MM.1S (cell line): ENCODE data around the gene PRKCB.

Experiments used
- DNase-seq: peaks from one replicate; pipeline ENCODE4 v3.0.0-alpha.2; 2015
- H2AFZ ChIP-seq: fragments of 300-600 bp; sonication (generic); 2 replicates; pipeline ENCODE4 v1.6.0; 2016; ENCODE audit warnings: antibody characterized with exemption, low read length
- H3F3A ChIP-seq: fragments of 300-600 bp; sonication (generic); 2 replicates; pipeline ENCODE4 v1.6.1; 2016; ENCODE audit warnings: mild to moderate bottlenecking, antibody characterized with exemption, low read length, moderate library complexity, mixed read lengths; ENCODE audit not compliant: insufficient read depth
- H3K27ac ChIP-seq: fragments of 300-600 bp; sonication (generic); 2 replicates; pipeline ENCODE4 v1.5.1; 2016; ENCODE audit warnings: mild to moderate bottlenecking, low read length
- H3K27me3 ChIP-seq: fragments of 300-600 bp; sonication (generic); replicated peaks from 2 replicates; pipeline ENCODE4 v1.6.0; 2016; ENCODE audit warnings: low read length; ENCODE audit not compliant: insufficient read depth
- H3K36me3 ChIP-seq: fragments of 300-600 bp; sonication (generic); replicated peaks from 2 replicates; pipeline ENCODE4 v1.6.1; 2016; ENCODE audit warnings: mild to moderate bottlenecking, low read length, mixed read lengths; ENCODE audit not compliant: insufficient read depth
- H3K4me1 ChIP-seq: fragments of 300-600 bp; sonication (generic); 2 replicates; pipeline ENCODE4 v1.6.1; 2016; ENCODE audit warnings: low read length, mixed read lengths
- H3K4me2 ChIP-seq: fragments of 300-600 bp; sonication (generic); 2 replicates; pipeline ENCODE4 v1.6.0; 2016; ENCODE audit warnings: low read depth, low read length
- H3K4me3 ChIP-seq: fragments of 300-600 bp; sonication (generic); 2 replicates; pipeline ENCODE4 v1.5.1; 2016; ENCODE audit warnings: low read length, mixed read lengths
- H3K79me2 ChIP-seq: fragments of 300-600 bp; sonication (generic); 2 replicates; pipeline ENCODE4 v1.6.1; 2016; ENCODE audit warnings: mixed run types, low read length, mixed read lengths
- H3K9ac ChIP-seq: fragments of 300-600 bp; sonication (generic); 2 replicates; pipeline ENCODE4 v1.6.1; 2016; ENCODE audit warnings: low read length, mixed read lengths
- H3K9me2 ChIP-seq: fragments of 300-600 bp; sonication (generic); replicated peaks from 2 replicates; pipeline ENCODE4 v1.6.1; 2016; ENCODE audit warnings: mild to moderate bottlenecking, low read length, mixed read lengths; ENCODE audit not compliant: insufficient read depth
- H3K9me3 ChIP-seq: fragments of 300-600 bp; sonication (generic); replicated peaks from 2 replicates; pipeline ENCODE4 v1.6.1; 2016; ENCODE audit warnings: mild to moderate bottlenecking, low read length, mixed read lengths; ENCODE audit not compliant: insufficient read depth
- H4K20me1 ChIP-seq: fragments of 300-600 bp; sonication (generic); 2 replicates; pipeline ENCODE4 v1.6.1; 2016; ENCODE audit warnings: mild to moderate bottlenecking, low read length, moderate library complexity, mixed read lengths; ENCODE audit not compliant: insufficient read depth
- EZH2 ChIP-seq: fragments of 300-600 bp; sonication (generic); optimal IDR thresholded peaks from 2 replicates; pipeline ENCODE3; 2017; ENCODE audit warnings: low read depth, mild to moderate bottlenecking, antibody characterized with exemption, low read length, mixed read lengths
- EZH2phosphoT487 ChIP-seq: fragments of 300-600 bp; sonication (generic); IDR thresholded peaks from 2 replicates; pipeline ENCODE4 v1.6.1; 2018; ENCODE audit warnings: antibody characterized with exemption, low read length
- TF ChIP-seq, protein P1 (sequence below): fragments of 300-600 bp; sonication (generic); IDR thresholded peaks from 2 replicates; pipeline ENCODE4 v1.5.1; 2016; ENCODE audit warnings: antibody characterized with exemption, low read length, mixed read lengths

The PRKCB gene

GRCh38 chr16:23941025-23941424 is 105.2 kb downstream of the PRKCB start:
- H3K9me2 ChIP-seq, result no peaks in the 10 kb centered on the region; the same call in 1 of the 2 replicates
- no peaks in the 10 kb centered on the region for H3K27me3 ChIP-seq
- no peak overlapping the region for H3K27ac ChIP-seq
- DNase-seq, result no peak
- no peak overlapping the region for H3K9ac ChIP-seq
- no peak overlapping the region for H3K4me3 ChIP-seq
- no peak overlapping the region for H2AFZ ChIP-seq
- H3K4me2 ChIP-seq, result no peak overlapping the region
- H4K20me1 ChIP-seq, result no peaks in the 10 kb centered on the region
- no peak for TF ChIP-seq EZH2
- TF ChIP-seq, protein P1, sequence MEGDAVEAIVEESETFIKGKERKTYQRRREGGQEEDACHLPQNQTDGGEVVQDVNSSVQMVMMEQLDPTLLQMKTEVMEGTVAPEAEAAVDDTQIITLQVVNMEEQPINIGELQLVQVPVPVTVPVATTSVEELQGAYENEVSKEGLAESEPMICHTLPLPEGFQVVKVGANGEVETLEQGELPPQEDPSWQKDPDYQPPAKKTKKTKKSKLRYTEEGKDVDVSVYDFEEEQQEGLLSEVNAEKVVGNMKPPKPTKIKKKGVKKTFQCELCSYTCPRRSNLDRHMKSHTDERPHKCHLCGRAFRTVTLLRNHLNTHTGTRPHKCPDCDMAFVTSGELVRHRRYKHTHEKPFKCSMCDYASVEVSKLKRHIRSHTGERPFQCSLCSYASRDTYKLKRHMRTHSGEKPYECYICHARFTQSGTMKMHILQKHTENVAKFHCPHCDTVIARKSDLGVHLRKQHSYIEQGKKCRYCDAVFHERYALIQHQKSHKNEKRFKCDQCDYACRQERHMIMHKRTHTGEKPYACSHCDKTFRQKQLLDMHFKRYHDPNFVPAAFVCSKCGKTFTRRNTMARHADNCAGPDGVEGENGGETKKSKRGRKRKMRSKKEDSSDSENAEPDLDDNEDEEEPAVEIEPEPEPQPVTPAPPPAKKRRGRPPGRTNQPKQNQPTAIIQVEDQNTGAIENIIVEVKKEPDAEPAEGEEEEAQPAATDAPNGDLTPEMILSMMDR, result no peak
- TF ChIP-seq EZH2phosphoT487, result no peak
- H3F3A ChIP-seq, result no peaks in the 10 kb centered on the region
- no peaks in the 10 kb centered on the region for H3K36me3 ChIP-seq
- no peaks in the 10 kb centered on the region for H3K9me3 ChIP-seq
- no peaks in the 10 kb centered on the region for H3K4me1 ChIP-seq
- no peaks in the 10 kb centered on the region for H3K79me2 ChIP-seq

- H3K27me3 ChIP-seq, result no peaks in the 10 kb centered on the region
Observed at GRCh38 chr16:23941963-23942564, 106.3 kb downstream of the PRKCB start.

GRCh38 chr16:23943604-23944003 is 107.8 kb downstream of the PRKCB start:
- DNase-seq, result no peak
- H3K27me3 ChIP-seq, result no peaks in the 10 kb centered on the region
- no peak overlapping the region for H3K9ac ChIP-seq
- no peaks in the 10 kb centered on the region for H4K20me1 ChIP-seq
- no peaks in the 10 kb centered on the region for H3K36me3 ChIP-seq
- no peaks in the 10 kb centered on the region; the same call in 1 of the 2 replicates for H3K9me2 ChIP-seq
- H3K4me1 ChIP-seq, result no peaks in the 10 kb centered on the region
- H3F3A ChIP-seq, result no peaks in the 10 kb centered on the region
- no peak overlapping the region for H3K4me3 ChIP-seq
- no peaks in the 10 kb centered on the region for H3K79me2 ChIP-seq
- no peak overlapping the region for H2AFZ ChIP-seq
- H3K4me2 ChIP-seq, result no peak overlapping the region
- no peak overlapping the region for H3K27ac ChIP-seq
- H3K9me3 ChIP-seq, result no peaks in the 10 kb centered on the region
- TF ChIP-seq, protein P1, result no peak
- TF ChIP-seq EZH2phosphoT487 (no peak), EZH2 (no peak)

More at GRCh38 chr16:23941963-23942564, 106.3 kb downstream of the PRKCB start:
- Histone ChIP-seq H2AFZ (no peak overlapping the region), H3K9ac (no peak overlapping the region), H3K36me3 (no peaks in the 10 kb centered on the region), H3K4me3 (no peak overlapping the region), H3K27ac (no peak overlapping the region), H3K9me2 (no peaks in the 10 kb centered on the region; the same call in 1 of the 2 replicates), H3K4me1 (no peaks in the 10 kb centered on the region), H3K9me3 (no peaks in the 10 kb centered on the region), H4K20me1 (no peaks in the 10 kb centered on the region), H3F3A (no peaks in the 10 kb centered on the region), H3K79me2 (no peaks in the 10 kb centered on the region), H3K4me2 (no peak overlapping the region)
- DNase-seq, result no peak
- TF ChIP-seq, protein P1, result no peak
- TF ChIP-seq EZH2 (no peak), EZH2phosphoT487 (no peak)
